ENCODE data around the gene CNTLN. TPM values are rescaled to one million over a fixed set of nuclear protein-coding genes. Genes with fewer than 3 reads are reported as not detected.
A peak's percentile ranks its signal among the peaks of the same experiment; 100 is the strongest.

The CNTLN gene
- 1 to 10 TPM; 2.3 to 2.9 TPM for total RNA-seq

- Mint-ChIP-seq H3K27ac (peak within 1 kb of the TSS; percentile 25 to 47), H3K4me1 (ENCODE audit: low read depth in 2 of 2) (peaks cover 11 to 16% of the 10 kb centered on the region in 2 donors), H3K4me3 (peak within 1 kb of the TSS; percentile 93), H3K36me3 (peaks cover 12% of the 10 kb centered on the region), H3K9me3 (no peaks in the 10 kb centered on the region), H3K27me3 (peaks cover 8 to 16% of the 10 kb centered on the region in 2 donors)
- DNase-seq (ENCODE audit: low spot score) (peak; percentile 87), ATAC-seq (peak; percentile 79 to 91)
These were observed at the start of gene CNTLN for GRCh38 chr9:17134396-17135294. Gene CNTLN (plus strand): TSS chr9:17135040. CDS start chr9:17135066, 26 bp downstream.

GRCh38 chr9:17088566-17088965 lies 46.3 kb upstream of the CNTLN start:
- no peaks in the 10 kb centered on the region for H3K36me3 Mint-ChIP-seq
- ATAC-seq (no peak), DNase-seq (ENCODE audit: low spot score) (no peak)
- H3K9me3 Mint-ChIP-seq: no peaks in the 10 kb centered on the region
- H3K27ac Mint-ChIP-seq: no peak overlapping the region
- peaks cover 8 to 10% of the 10 kb centered on the region in 2 donors for H3K27me3 Mint-ChIP-seq
- H3K4me3 Mint-ChIP-seq: no peak overlapping the region
- H3K4me1 Mint-ChIP-seq (ENCODE audit: low read depth in 2 of 2): no peaks in the 10 kb centered on the region

- ATAC-seq (no peak), DNase-seq (ENCODE audit: low spot score) (no peak)
- Mint-ChIP-seq H3K27me3 (peaks cover 8 to 10% of the 10 kb centered on the region in 2 donors), H3K36me3 (no peaks in the 10 kb centered on the region), H3K4me3 (no peak overlapping the region), H3K27ac (no peak overlapping the region), H3K4me1 (ENCODE audit: low read depth in 2 of 2) (no peaks in the 10 kb centered on the region), H3K9me3 (no peaks in the 10 kb centered on the region)
These were observed 44.8 kb upstream of the CNTLN start for GRCh38 chr9:17090041-17090440.

- H3K27me3 Mint-ChIP-seq: peaks cover 8 to 14% of the 10 kb centered on the region in 2 donors
- H3K27ac Mint-ChIP-seq: no peak overlapping the region
- no peaks in the 10 kb centered on the region for H3K9me3 Mint-ChIP-seq
- H3K36me3 Mint-ChIP-seq: peaks cover 2% of the 10 kb centered on the region
- no peaks in the 10 kb centered on the region for H3K4me1 Mint-ChIP-seq (ENCODE audit: low read depth in 2 of 2)
- no peak overlapping the region for H3K4me3 Mint-ChIP-seq
- DNase-seq (ENCODE audit: low spot score) (no peak), ATAC-seq (no peak)
These were observed 18.4 kb upstream of the CNTLN start for GRCh38 chr9:17116400-17116837.

- H3K4me3 Mint-ChIP-seq: no peak overlapping the region
- H3K36me3 Mint-ChIP-seq: no peaks in the 10 kb centered on the region
- DNase-seq (ENCODE audit: low spot score) (no peak), ATAC-seq (no peak)
- H3K4me1 Mint-ChIP-seq (ENCODE audit: low read depth in 2 of 2): no peaks in the 10 kb centered on the region
- H3K27ac Mint-ChIP-seq: no peak overlapping the region
- H3K27me3 Mint-ChIP-seq: peaks cover 9 to 11% of the 10 kb centered on the region in 2 donors
- H3K9me3 Mint-ChIP-seq: no peaks in the 10 kb centered on the region
These were observed 17.5 kb upstream of the CNTLN start for GRCh38 chr9:17117372-17117771.

GRCh38 chr9:17120203-17120602 lies 14.6 kb upstream of the CNTLN start:
- Mint-ChIP-seq H3K27me3 (peaks cover 0 to 10% of the 10 kb centered on the region in 2 donors), H3K36me3 (no peaks in the 10 kb centered on the region), H3K9me3 (no peaks in the 10 kb centered on the region), H3K4me3 (no peak overlapping the region), H3K4me1 (ENCODE audit: low read depth in 2 of 2) (no peaks in the 10 kb centered on the region), H3K27ac (no peak overlapping the region)
- DNase-seq (ENCODE audit: low spot score) (no peak), ATAC-seq (no peak)

GRCh38 chr9:17121264-17121663 lies 13.6 kb upstream of the CNTLN start:
- H3K9me3 Mint-ChIP-seq: no peaks in the 10 kb centered on the region
- ATAC-seq: no peak
- H3K27ac Mint-ChIP-seq: no peak overlapping the region
- DNase-seq (ENCODE audit: low spot score): no peak
- H3K27me3 Mint-ChIP-seq: peaks cover 0 to 16% of the 10 kb centered on the region in 2 donors
- no peaks in the 10 kb centered on the region for H3K36me3 Mint-ChIP-seq
- H3K4me3 Mint-ChIP-seq: no peak overlapping the region
- H3K4me1 Mint-ChIP-seq (ENCODE audit: low read depth in 2 of 2): no peaks in the 10 kb centered on the region

- H3K4me3 Mint-ChIP-seq: no peak overlapping the region
- H3K27ac Mint-ChIP-seq: no peak overlapping the region
- H3K36me3 Mint-ChIP-seq: peaks cover 12% of the 10 kb centered on the region
- H3K27me3 Mint-ChIP-seq: peaks cover 8 to 22% of the 10 kb centered on the region in 2 donors
- H3K9me3 Mint-ChIP-seq: no peaks in the 10 kb centered on the region
- ATAC-seq: no peak
- H3K4me1 Mint-ChIP-seq (ENCODE audit: low read depth in 2 of 2): peaks cover 11 to 12% of the 10 kb centered on the region in 2 donors
- no peak for DNase-seq (ENCODE audit: low spot score)
These were observed 4.5 kb upstream of the CNTLN start for GRCh38 chr9:17130291-17130690.

GRCh38 chr9:17130725-17131124 lies 4.1 kb upstream of the CNTLN start:
- Mint-ChIP-seq H3K4me1 (ENCODE audit: low read depth in 2 of 2) (peaks cover 11 to 12% of the 10 kb centered on the region in 2 donors), H3K27me3 (peaks cover 8 to 22% of the 10 kb centered on the region in 2 donors), H3K27ac (no peak overlapping the region), H3K9me3 (no peaks in the 10 kb centered on the region), H3K36me3 (peaks cover 12% of the 10 kb centered on the region), H3K4me3 (no peak overlapping the region)
- no peak for ATAC-seq
- DNase-seq (ENCODE audit: low spot score): no peak

GRCh38 chr9:17131494-17131893 lies 3.3 kb upstream of the CNTLN start:
- Mint-ChIP-seq H3K36me3 (peaks cover 12% of the 10 kb centered on the region), H3K27me3 (peaks cover 8 to 16% of the 10 kb centered on the region in 2 donors), H3K9me3 (no peaks in the 10 kb centered on the region), H3K4me1 (ENCODE audit: low read depth in 2 of 2) (peaks cover 11 to 12% of the 10 kb centered on the region in 2 donors), H3K27ac (no peak overlapping the region), H3K4me3 (no peak overlapping the region)
- no peak for DNase-seq (ENCODE audit: low spot score)
- no peak for ATAC-seq

GRCh38 chr9:17135295-17136160 lies 688 bp downstream of the CNTLN start:
- peaks cover 11 to 16% of the 10 kb centered on the region in 2 donors for H3K4me1 Mint-ChIP-seq (ENCODE audit: low read depth in 2 of 2)
- peak overlapping the region; percentile 93 for H3K4me3 Mint-ChIP-seq
- no peaks in the 10 kb centered on the region for H3K9me3 Mint-ChIP-seq
- H3K27me3 Mint-ChIP-seq: peaks cover 0 to 13% of the 10 kb centered on the region in 2 donors
- peak; percentile 66 to 74 for ATAC-seq
- peaks cover 7% of the 10 kb centered on the region for H3K36me3 Mint-ChIP-seq
- no peak for DNase-seq (ENCODE audit: low spot score)
- H3K27ac Mint-ChIP-seq: peak overlapping the region; percentile 25 to 47

- Mint-ChIP-seq H3K36me3 (peaks cover 7% of the 10 kb centered on the region), H3K4me1 (ENCODE audit: low read depth in 2 of 2) (peaks cover 11 to 16% of the 10 kb centered on the region in 2 donors), H3K27ac (no peak overlapping the region), H3K9me3 (peaks cover 4% of the 10 kb centered on the region), H3K27me3 (peaks cover 0 to 5% of the 10 kb centered on the region in 2 donors), H3K4me3 (no peak overlapping the region)
- DNase-seq (ENCODE audit: low spot score) (no peak), ATAC-seq (no peak)
These were observed 2.7 kb downstream of the CNTLN start for GRCh38 chr9:17137566-17137965.

- no peak for ATAC-seq
- H3K4me1 Mint-ChIP-seq (ENCODE audit: low read depth in 2 of 2): peaks cover 11 to 16% of the 10 kb centered on the region in 2 donors
- H3K36me3 Mint-ChIP-seq: peaks cover 7% of the 10 kb centered on the region
- peaks cover 4% of the 10 kb centered on the region for H3K9me3 Mint-ChIP-seq
- DNase-seq (ENCODE audit: low spot score): no peak
- H3K27me3 Mint-ChIP-seq: peaks cover 0 to 4% of the 10 kb centered on the region in 2 donors
- no peak overlapping the region for H3K27ac Mint-ChIP-seq
- H3K4me3 Mint-ChIP-seq: no peak overlapping the region
These were observed 3.7 kb downstream of the CNTLN start for GRCh38 chr9:17138503-17138902.
